ENCODE data around the gene NXNL1.

Gene NXNL1

DNA sequence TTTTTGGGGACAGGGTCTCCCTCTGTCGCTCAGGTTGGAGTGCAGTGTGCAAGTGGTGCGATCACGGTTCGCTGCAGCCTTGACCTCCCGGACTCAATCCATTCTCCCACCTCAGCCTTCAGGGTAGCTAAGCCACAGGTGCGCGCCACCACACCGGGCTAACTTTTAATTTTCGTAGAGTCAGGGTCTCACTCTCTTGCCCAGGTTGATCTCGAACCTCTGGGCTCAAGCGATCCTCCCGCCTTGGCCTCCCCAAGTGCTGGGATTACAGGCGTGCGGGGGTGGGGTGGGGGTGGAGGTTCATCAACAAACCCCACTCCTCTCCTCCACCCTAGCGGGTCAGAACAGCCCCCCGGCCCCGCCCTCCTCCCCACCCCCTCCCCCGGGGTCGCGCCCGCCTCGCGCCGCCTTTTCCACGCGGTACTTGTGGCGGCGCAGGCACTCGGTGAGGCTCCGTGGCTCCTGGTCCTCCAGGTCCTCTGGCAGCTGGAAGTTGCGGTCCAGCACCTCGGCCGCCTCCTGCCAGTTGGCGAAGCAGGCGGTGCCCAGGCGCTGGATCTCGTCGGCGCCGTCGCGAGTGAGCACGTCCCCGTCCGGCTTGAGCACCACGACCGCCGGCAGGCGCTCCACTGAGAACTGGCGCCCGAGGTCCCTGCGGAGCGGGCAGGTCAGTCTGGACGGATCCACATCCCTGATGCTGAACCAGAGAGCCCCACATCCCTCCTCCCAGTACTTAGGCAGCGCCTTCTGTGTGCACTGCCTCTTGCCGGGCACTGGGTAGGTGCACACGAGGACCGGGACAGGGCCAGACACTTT is 5.2 kb downstream of the NXNL1 start:
- no peak for DNase-seq

DNA sequence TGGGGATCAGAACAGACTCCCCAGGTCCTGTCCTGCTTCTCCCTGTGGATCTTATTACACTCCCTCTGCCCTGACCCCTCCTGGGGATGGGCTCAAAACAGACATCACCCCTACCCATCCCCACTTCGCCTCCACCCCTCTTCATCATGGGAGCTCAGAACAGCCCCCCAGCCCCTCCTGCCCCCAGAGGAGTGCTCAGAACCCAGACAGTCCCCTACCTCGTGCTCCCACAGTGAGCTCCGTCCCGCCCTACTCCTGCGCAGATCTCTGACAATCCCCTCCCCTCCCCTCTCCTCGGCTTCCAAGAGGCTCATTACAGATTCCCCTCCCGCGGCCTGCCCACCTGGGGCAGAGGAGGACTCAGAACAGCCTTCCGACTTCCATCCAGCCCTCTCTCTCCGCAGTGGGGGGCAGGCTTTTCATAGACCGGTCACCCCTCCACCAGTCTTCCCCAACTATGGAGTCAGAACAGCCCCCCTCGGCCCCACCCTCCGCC is 6.1 kb downstream of the NXNL1 start:
- no peak for DNase-seq

DNA sequence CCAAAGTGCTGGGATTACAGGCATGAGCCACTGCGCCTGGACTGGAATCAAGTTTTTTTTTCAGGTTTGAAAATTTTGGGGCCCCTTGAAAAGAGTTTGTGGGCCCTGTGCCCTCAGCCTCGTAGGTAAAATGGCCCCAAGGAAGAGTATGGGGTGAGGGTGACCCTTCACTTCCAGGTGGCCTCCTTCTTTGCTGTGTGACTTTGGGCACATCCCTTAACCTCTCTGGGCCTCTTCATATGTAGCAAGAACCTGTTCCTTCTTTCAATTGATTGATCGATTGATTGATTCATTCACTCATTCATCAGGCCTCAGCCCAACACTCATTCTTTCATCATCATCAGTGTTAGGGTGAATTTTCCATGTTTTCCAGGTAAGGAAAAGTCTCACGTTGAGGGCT is 8.9 kb downstream of the NXNL1 start:
- no peak for DNase-seq

DNA sequence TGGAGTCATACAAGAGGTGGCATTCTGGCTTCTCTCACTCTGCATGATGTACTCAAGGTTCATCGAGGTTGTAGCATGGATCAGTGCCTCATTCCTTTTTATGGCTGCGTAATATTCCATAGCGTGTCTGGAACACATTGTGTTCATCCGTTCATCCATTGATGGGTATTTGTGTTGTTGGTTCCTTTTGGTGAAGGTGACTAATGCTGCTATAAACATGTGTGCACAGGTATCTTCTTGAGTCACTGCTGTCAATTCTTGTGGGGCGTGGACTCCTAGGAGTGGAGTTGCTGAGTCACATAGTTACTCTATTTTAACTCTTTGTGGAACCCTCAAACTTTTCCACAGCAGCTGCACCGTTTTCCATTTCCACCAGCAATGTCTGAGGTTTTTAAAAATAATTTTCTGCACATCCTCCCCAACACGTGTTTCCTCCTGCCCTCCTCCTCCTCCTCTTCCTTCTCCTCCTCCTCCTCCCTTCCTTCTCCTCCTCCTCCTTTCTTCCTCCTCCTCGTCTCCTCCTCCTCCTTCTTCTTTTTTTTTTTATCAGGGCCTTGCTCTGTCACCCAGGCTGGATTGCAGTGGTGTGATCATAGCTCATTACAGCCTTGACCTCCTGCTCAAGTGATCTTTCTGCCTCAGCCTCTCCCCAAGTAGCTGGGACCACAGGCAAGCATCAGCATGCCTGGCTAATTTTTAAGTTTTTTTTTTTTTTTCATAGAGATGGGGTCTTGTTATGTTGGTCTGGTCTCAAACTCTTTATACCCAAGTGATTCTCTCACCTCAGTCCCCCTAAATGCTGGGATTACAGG is 10.3 kb downstream of the NXNL1 start:
- DNase-seq, result no peak

DNA sequence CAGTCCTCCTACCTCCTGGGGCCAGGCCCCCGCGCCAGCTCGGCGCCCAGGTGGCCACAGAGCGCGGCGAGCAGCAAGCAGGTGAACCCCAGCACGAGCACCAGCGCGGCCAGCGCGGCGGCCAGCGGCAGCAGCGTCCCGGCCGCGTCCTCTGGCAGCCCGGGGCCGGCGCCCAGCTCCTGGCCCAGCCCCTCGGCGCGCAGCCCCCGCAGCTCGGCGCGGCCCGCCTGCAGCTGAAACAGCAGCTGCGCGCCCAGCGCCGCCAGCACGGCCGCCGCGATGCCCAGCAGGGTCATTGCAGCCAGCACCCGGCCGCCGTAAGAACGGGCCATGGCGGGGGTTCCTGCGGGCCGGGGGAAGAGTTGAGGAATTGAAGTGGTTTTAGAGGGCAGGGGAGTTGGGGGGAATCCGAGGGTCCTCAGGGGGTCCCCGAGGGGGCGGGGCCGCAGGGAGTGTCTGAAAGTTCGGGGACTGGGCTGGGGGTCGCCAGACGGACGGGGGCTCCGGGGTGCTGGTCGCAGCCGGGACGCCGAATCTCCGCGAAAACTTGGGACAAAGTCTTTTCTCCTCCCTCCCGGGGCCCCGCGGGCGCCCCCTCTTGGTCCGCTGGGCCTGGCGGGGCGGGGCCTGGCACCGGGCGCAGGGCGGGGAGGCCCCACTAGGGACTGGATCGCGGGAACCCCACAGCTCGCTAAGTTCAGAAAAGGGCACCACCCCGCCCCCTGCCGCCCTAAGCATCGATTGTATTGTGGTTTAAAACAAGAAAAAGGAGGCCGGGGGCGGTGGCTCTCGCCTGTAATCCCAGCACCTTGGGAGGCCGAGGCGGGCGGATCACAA is 12.4 kb downstream of the NXNL1 start, which contains the start of gene TMEM221:
Gene TMEM221 (minus strand): TSS at position 538 of the 837 bp plus-strand sequence. CDS start 206 bp downstream, at position 332.
- no peak for DNase-seq

DNA sequence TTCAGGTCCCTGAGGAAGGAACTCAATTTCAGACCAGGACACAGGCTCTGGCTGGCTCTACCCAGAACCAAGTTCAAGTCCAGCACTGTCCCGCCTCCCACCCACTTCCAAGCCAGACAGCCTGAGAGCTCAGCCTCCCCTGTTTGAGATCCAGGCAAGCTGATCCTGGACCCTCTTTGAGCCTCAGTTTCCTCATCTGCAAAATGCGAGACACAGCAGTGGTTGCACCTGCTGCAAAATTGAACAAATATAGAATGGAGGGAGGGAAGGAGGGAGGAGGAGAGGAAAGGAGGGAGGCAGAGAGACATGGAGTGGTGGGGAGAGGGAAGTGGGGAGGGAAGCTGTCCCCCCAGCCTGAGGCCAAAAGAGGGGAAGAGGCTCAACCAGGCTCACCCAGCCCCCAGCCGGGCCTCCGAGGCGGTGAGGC is 13.0 kb downstream of the NXNL1 start:
- no peak for DNase-seq

DNA sequence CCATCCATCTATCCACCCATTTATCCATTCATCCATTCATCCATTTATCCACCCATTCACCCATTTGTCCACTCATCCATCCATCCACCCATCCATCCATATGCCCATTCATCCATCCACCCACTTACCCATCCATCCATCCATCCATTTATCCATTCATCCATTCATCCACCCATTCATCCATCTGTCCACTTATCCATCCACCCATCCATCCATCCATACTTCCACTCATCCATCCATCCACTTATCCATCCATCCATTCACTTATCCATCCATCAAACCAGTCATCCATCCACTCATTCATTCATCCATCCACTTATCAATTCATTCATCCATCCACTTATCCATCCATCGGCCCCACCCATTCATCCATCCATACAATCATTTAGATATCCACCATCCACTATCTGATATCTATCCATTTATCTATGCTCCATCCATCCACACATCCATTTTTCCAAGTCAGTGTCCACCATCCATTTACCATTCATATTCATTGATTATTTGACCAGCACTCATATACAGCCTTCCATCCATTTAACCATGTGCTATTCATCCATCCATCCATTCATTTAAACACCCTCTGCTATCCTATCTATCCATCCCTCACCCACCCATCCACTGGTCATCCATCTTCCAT is 15.1 kb downstream of the NXNL1 start:
- DNase-seq, result no peak

DNA sequence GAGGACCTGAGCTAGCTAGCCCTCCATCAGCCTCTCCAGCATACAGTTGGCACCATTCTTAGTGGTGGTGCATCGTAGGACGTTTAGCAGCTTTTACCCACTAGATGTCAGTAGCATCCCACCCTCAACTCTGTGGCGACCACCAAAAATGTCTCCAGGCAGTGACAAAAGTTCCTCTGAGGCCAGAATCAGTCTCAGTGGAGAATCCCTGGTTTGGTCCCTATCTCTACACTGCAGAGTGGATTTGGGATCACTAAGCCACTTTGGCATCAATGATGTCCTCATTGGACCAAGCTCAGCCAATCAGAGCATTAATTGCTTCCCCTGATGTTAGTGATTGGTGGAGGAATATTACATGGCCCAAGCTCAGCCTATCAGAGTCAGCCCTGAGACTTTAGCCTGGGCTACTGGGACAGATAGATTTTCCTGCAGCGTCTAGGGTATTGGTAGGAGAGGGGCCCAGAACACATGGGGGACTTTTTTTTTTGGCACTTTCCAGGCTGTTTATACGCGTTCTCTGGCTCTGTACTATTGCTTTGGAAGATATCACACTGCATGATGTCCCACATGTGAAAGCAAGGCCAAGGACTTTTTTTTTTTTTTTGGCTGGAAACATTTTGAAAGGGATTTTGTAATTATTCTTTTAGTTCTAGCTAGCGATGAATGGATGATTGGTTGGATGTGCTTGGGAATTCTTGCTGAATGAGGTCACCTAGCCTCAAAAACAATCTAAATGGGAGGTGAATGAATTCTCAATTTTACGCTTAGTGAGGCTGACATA is 19.3 kb downstream of the NXNL1 start:
- DNase-seq, result peak in 1 of 2 experiments; percentile 52

DNA sequence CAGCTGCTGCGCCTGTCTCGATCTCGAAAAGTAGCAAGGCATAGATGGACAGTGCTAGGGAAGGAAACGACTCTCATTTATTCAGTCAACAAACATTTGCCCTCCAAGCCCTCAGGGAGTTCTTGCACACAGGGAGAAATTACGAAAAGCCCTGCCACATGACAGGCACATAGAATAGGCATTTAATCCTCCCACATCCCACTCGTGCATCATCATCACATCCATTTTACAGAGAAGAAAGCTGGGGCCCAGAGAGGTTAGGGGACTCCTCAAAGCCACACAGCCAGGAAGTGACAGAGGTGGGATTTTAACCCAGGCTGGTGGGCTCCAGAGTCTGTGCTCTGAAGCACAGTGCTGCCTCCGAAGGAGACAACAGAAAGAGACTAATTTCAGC is 23.9 kb downstream of the NXNL1 start:
- DNase-seq, result no peak

DNA sequence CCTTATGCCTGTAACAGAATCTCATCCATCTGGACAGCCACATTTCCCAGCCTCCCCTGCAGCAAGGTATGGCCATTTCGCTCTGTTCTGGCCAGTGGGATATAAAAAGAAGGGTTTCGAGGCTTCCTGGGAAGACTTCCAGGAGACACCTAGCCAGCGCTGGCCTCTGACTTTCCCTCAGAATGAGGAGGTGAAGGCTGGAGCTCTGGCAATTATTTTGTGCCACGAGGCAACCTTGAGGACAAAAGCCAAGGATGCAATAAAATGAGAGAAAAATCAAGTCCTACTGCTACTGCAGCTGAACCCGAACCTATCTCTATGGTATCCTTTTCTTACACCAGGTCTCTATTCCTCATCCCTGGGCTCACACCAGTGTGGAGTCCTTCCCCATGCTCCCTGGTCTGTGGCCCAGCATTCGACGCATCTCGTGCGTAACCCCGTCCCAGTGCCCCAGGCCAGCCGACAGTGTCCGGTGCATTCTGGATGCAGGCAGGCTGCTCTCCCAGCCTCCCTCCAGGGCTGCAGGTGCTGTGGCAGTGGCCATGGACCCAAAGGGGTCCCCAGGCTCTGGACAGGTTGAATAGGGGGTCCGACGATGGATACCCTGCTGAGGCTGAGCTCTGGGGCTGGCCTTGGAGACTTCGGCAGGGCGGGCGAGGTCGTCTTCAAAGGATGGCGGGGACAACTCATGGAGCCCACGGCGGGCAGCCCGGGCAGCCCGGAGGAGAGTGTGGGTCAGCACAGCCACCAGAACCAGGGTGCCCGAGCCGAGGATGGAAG is 24.4 kb downstream of the NXNL1 start:
- no peak for DNase-seq

DNA sequence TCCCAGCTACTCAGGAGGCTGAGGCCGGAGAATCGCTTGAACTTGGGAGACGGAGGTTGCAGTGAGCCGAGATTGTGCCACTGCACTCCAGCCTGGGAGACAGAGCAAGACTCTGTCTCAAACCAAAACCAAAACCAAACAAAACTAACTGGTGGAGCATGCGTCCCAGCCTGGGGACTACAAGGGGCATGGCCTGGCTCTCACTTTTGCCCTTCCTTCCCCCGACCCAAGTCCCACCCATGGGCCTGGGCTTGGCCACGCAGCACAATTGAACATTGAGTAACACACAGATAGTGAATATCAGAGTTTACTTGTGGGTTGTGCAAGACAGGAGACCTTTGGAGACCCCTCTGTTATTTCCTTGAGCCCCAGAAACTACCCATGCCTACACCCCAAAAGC is 25.5 kb downstream of the NXNL1 start:
- no peak for DNase-seq

DNA sequence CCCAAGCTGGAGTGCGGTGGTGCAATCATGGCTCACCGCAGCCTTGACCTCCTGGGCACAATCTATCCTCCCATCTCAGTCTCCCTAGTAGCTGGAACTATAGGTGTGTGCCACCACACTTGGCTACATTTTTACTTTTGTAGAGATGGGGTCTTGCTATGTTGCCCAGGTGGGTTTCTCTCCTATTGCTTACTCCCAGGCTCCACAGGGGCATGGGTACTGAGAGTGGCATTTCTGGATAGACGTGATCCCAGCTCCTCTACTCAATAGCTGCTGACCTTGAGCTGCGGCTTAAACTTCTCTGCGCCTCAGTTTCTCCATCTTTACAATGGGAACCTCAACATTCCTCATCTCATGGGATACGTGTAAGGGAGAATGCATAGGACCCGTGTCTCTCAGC is 29.3 kb downstream of the NXNL1 start:
- no peak for DNase-seq

DNA sequence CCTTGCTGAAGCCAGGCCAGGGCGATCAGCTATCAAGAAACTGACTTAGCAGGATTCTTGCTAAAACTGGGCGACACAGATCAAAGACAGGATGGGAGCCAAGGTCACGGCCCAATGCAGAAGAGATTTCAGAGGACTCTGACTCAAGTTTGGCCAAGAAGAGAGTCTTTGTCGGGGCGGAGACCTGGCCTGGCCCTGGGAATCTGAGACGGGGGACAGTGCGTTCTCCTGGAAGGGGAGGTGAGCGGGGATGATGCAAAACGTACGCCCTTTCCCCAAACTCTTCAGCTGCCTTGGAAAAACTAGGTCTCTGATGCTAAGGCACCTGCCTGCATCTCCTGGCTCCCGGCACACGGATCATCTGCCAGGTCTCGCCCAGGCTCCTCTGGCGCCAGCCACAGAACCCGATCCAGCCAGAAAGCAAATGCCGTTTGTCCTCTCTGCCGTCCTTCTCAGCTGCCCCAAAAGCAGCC is 31.0 kb downstream of the NXNL1 start:
- no peak for DNase-seq

DNA sequence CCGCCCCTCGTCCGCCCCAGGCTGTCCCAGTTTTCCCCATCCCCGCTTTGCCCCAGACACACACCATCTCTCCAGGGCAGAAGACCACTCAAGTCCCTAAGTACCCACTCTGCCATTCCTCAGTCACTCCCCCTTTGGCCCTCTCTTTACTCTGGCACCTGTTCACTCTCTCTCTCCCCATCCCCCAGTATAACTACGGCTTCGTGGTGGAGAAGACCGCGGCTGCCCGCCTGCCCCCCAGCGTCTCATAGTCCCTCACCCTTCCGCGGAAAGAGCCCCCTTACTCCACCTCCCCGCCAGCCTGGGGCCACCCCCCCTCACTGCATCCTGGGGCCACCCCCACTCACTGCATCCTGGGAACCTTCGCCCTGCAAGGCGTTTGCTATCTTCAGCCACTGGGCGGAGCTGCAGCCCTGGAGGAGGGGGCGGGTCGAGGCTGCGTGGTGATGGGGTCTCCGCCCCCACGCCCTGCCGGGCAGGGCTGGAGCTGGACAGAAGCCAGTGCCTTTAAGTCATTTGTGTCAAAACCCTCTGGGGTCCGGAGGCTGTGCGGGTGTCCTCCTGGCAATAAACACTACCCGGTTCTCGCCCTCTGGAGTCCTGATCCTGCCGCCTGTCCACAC is 35.9 kb downstream of the NXNL1 start:
- DNase-seq, result no peak

DNA sequence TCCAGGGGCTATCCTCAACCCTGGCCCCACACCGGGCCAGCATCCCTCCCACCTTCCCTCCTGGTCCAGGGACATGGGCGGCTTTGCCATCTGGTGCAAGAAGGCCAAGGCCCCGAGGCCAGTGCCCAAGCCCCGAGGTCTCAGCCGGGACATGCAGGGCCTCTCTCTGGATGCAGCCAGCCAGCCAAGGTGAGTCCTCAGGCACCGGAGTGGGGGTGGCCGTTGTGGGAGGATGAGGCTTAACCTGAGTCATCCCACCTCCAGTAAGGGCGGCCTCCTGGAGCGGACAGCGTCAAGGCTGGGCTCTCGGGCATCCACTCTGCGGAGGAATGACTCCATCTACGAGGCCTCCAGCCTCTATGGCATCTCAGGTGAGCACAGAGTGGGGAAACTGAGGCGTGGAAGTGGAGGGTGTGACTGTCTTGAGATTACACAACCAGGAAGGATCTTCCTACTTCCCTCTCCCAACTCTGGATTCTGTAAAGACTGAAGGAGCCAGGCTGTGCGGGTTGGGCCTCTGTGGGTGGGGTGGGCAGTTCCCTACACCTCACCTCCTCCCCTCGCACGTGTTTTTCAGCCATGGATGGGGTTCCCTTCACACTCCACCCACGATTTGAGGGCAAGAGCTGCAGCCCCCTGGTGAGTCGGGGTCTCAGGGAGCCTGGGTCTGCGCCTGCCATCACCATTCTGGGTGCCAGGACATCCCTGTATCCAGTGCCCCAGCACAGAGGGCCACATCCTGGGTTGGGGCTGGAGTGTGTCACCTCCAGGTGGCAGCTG is 37.1 kb downstream of the NXNL1 start:
- DNase-seq, result no peak

DNA sequence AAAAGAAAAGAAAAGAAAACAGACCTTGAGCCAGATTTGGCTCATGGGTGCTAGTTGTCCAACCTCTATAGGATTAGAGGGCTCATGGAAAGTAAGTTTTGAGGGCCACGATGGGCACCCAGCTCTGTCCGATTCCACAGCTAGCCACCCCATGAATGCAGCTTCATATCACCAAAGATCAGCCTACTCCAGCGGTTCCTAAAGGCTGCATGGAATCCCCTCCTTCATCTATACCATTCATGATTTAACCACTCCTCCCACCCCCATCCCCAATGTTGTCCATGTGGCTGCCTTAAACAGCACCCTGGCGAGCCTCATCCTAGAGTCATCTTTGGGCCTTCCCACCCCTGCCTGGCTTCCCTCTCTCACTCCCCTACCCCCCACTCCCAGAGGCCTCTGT is 38.8 kb downstream of the NXNL1 start:
- DNase-seq, result no peak

DNA sequence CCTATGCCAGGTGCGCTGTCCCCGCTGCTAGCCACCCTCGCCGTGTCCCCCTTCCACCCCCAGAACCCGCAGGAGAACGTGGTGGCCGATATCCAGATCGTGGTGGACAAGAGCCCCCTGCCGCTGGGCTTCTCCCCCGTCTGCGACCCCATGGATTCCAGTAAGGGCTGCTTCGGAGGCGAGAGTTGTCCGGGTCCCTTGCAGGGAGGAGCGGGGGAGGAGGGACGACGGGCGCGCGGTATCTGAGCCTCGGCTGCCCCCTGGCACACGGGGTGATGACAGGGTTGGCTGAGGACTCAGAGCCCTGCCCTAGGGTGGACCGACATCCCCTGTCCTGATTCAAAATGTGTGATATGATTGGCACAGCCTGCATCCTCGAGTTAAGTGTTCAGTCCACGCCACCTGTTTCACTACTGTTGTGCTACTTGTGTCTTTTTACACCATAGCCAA is 40.2 kb downstream of the NXNL1 start:
- peak in 1 of 2 experiments; percentile 36 for DNase-seq

DNA sequence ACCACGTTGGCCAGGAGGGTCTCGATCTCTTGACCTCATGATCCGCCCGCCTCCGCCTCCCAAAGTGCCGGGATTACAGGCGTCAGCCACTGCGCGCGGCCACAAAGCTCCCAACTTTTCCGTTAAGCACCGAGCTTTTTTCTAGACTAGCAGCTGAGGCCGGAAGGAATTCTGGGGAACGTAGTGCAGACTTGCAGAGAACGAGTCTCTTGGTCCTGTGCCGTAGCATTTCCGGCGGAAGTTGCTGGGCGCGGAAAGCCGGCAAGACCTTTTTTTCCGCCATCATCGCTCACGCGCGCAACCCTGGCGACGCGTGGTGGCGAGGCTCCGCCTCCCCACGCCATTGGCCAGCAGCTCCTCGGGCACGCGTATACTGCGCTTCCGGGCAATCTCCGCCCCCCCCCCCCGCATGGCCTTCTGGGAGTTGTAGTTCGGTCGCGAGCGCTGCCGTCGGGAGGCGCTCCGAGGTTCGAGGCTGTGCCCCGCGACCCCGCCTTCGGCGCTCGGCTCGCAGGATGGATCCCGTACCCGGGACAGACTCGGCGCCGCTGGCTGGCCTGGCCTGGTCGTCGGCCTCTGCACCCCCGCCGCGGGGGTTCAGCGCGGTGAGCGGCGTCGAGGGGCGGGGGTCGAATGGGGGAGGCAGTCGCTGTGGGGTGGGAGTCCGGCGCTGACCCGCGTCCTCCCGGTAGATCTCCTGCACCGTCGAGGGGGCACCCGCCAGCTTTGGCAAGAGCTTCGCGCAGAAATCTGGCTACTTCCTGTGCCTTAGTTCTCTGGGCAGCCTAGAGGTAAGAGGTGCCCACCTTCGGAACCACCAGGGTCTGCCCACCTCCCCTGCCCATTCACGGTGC is 40.9 kb downstream of the NXNL1 start, which contains the start of gene MVB12A:
Gene MVB12A (plus strand): TSS at position 427 of the 854 bp plus-strand sequence. CDS start 89 bp downstream, at position 516.
- peak; percentile 98 to 100 for DNase-seq
